Measurements from ENCODE around the gene HSD11B2.

HSD11B2 gene

GRCh38 chr16:67399749-67400704, 30.9 kb upstream of the HSD11B2 start:
- H2BK15ac ChIP-seq (ENCODE audit: low read depth, poor library complexity, severe bottlenecking), result no peak overlapping the region
- 72% methylated on average over 19 of the region's 19 CpGs for WGBS
- no peak overlapping the region for H3K9ac ChIP-seq (ENCODE audit: low read length)
- no peak overlapping the region for H3K18ac ChIP-seq (ENCODE audit: low read depth in 1 of 2, low read length in 2 of 2)
- H4K91ac ChIP-seq (ENCODE audit: low read length), result no peak overlapping the region
- H3K14ac ChIP-seq (ENCODE audit: low read length in 2 of 2), result no peak overlapping the region
- no peak overlapping the region for H2AFZ ChIP-seq (ENCODE audit: low read depth, low read length)
- H3K9me3 ChIP-seq (ENCODE audit: control insufficient read depth, low read length), result no peaks in the 10 kb centered on the region
- no peak overlapping the region for H3K4me2 ChIP-seq (ENCODE audit: low read length, poor library complexity, severe bottlenecking)
- H3K23ac ChIP-seq (ENCODE audit: low read length in 2 of 2), result no peak overlapping the region
- no peak for DNase-seq
- H3K27me3 ChIP-seq (ENCODE audit: control insufficient read depth in 1 of 2, insufficient read depth in 1 of 2, low read length in 2 of 2), result peaks cover 0 to 64% of the 10 kb centered on the region in 2 experiments
- no peak overlapping the region for H3K4ac ChIP-seq (ENCODE audit: low read depth in 1 of 2, low read length in 2 of 2)
- no peak overlapping the region for H2BK12ac ChIP-seq (ENCODE audit: low read length in 2 of 2)
- H4K8ac ChIP-seq (ENCODE audit: low read length), result no peak overlapping the region
- no peak overlapping the region for H2BK5ac ChIP-seq (ENCODE audit: low read depth, low read length, poor library complexity, severe bottlenecking)
- no peak overlapping the region for H3K27ac ChIP-seq (ENCODE audit: low read length, poor library complexity, severe bottlenecking)
- H3K4me3 ChIP-seq (ENCODE audit: insufficient read depth in 1 of 2, low read depth in 1 of 2, low read length in 2 of 2), result no peak overlapping the region
- H3K36me3 ChIP-seq (ENCODE audit: control insufficient read depth in 1 of 2, insufficient read depth in 2 of 2, low read depth in 1 of 2, low read length in 2 of 2), result no peaks in the 10 kb centered on the region
- H3K4me1 ChIP-seq (ENCODE audit: control insufficient read depth, insufficient read depth, low read depth, low read length), result peaks cover 27% of the 10 kb centered on the region
- H3K79me1 ChIP-seq (replicated peaks; ENCODE audit: low read length, poor library complexity, severe bottlenecking), result no peaks in the 10 kb centered on the region
- no peak overlapping the region for H2BK120ac ChIP-seq (ENCODE audit: low read depth, low read length)
- H2AK5ac ChIP-seq (ENCODE audit: low read length, severe bottlenecking), result no peak overlapping the region

GRCh38 chr16:67400901-67401300, 30.0 kb upstream of the HSD11B2 start:
- no peak overlapping the region for H3K23ac ChIP-seq (ENCODE audit: low read length in 2 of 2)
- DNase-seq, result no peak
- no peak overlapping the region for H2BK12ac ChIP-seq (ENCODE audit: low read length in 2 of 2)
- no peak overlapping the region for H3K4me3 ChIP-seq (ENCODE audit: insufficient read depth in 1 of 2, low read depth in 1 of 2, low read length in 2 of 2)
- WGBS, result 95% methylated on average over 14 of the region's 14 CpGs
- H3K79me1 ChIP-seq (replicated peaks; ENCODE audit: low read length, poor library complexity, severe bottlenecking), result peaks cover 2% of the 10 kb centered on the region
- peaks cover 22% of the 10 kb centered on the region for H3K4me1 ChIP-seq (ENCODE audit: control insufficient read depth, insufficient read depth, low read depth, low read length)
- H4K91ac ChIP-seq (ENCODE audit: low read length), result no peak overlapping the region
- H2BK5ac ChIP-seq (ENCODE audit: low read depth, low read length, poor library complexity, severe bottlenecking), result no peak overlapping the region
- H2BK15ac ChIP-seq (ENCODE audit: low read depth, poor library complexity, severe bottlenecking), result no peak overlapping the region
- no peaks in the 10 kb centered on the region for H3K9me3 ChIP-seq (ENCODE audit: control insufficient read depth, low read length)
- no peak overlapping the region for H2AK5ac ChIP-seq (ENCODE audit: low read length, severe bottlenecking)
- H3K27ac ChIP-seq (ENCODE audit: low read length, poor library complexity, severe bottlenecking), result no peak overlapping the region
- H3K36me3 ChIP-seq (ENCODE audit: control insufficient read depth in 1 of 2, insufficient read depth in 2 of 2, low read depth in 1 of 2, low read length in 2 of 2), result peaks cover 0 to 2% of the 10 kb centered on the region in 2 experiments
- H3K18ac ChIP-seq (ENCODE audit: low read depth in 1 of 2, low read length in 2 of 2), result no peak overlapping the region
- H2AFZ ChIP-seq (ENCODE audit: low read depth, low read length), result no peak overlapping the region
- no peak overlapping the region for H2BK120ac ChIP-seq (ENCODE audit: low read depth, low read length)
- no peak overlapping the region for H3K4ac ChIP-seq (ENCODE audit: low read depth in 1 of 2, low read length in 2 of 2)
- peaks cover 0 to 55% of the 10 kb centered on the region in 2 experiments for H3K27me3 ChIP-seq (ENCODE audit: control insufficient read depth in 1 of 2, insufficient read depth in 1 of 2, low read length in 2 of 2)
- no peak overlapping the region for H4K8ac ChIP-seq (ENCODE audit: low read length)
- no peak overlapping the region for H3K9ac ChIP-seq (ENCODE audit: low read length)
- H3K4me2 ChIP-seq (ENCODE audit: low read length, poor library complexity, severe bottlenecking), result no peak overlapping the region
- H3K14ac ChIP-seq (ENCODE audit: low read length in 2 of 2), result no peak overlapping the region

GRCh38 chr16:67403976-67404555, 26.9 kb upstream of the HSD11B2 start:
- peaks cover 2% of the 10 kb centered on the region for H3K79me1 ChIP-seq (replicated peaks; ENCODE audit: low read length, poor library complexity, severe bottlenecking)
- no peak overlapping the region for H3K14ac ChIP-seq (ENCODE audit: low read length in 2 of 2)
- H3K18ac ChIP-seq (ENCODE audit: low read depth in 1 of 2, low read length in 2 of 2), result no peak overlapping the region
- H3K27ac ChIP-seq (ENCODE audit: low read length, poor library complexity, severe bottlenecking), result no peak overlapping the region
- no peak overlapping the region for H2BK120ac ChIP-seq (ENCODE audit: low read depth, low read length)
- H2BK5ac ChIP-seq (ENCODE audit: low read depth, low read length, poor library complexity, severe bottlenecking), result no peak overlapping the region
- H2AFZ ChIP-seq (ENCODE audit: low read depth, low read length), result no peak overlapping the region
- H3K23ac ChIP-seq (ENCODE audit: low read length in 2 of 2), result no peak overlapping the region
- peaks cover 0 to 4% of the 10 kb centered on the region in 2 experiments for H3K36me3 ChIP-seq (ENCODE audit: control insufficient read depth in 1 of 2, insufficient read depth in 2 of 2, low read depth in 1 of 2, low read length in 2 of 2)
- H3K9me3 ChIP-seq (ENCODE audit: control insufficient read depth, low read length), result no peaks in the 10 kb centered on the region
- peaks cover 0 to 33% of the 10 kb centered on the region in 2 experiments for H3K27me3 ChIP-seq (ENCODE audit: control insufficient read depth in 1 of 2, insufficient read depth in 1 of 2, low read length in 2 of 2)
- H3K9ac ChIP-seq (ENCODE audit: low read length), result no peak overlapping the region
- no peak overlapping the region for H2AK5ac ChIP-seq (ENCODE audit: low read length, severe bottlenecking)
- WGBS, result 92% methylated on average over 12 of the region's 12 CpGs
- no peak for DNase-seq
- H3K4me3 ChIP-seq (ENCODE audit: insufficient read depth in 1 of 2, low read depth in 1 of 2, low read length in 2 of 2), result no peak overlapping the region
- no peak overlapping the region for H3K4ac ChIP-seq (ENCODE audit: low read depth in 1 of 2, low read length in 2 of 2)
- H4K91ac ChIP-seq (ENCODE audit: low read length), result no peak overlapping the region
- H3K4me1 ChIP-seq (ENCODE audit: control insufficient read depth, insufficient read depth, low read depth, low read length), result peaks cover 23% of the 10 kb centered on the region
- no peak overlapping the region for H2BK12ac ChIP-seq (ENCODE audit: low read length in 2 of 2)
- no peak overlapping the region for H2BK15ac ChIP-seq (ENCODE audit: low read depth, poor library complexity, severe bottlenecking)
- no peak overlapping the region for H4K8ac ChIP-seq (ENCODE audit: low read length)
- no peak overlapping the region for H3K4me2 ChIP-seq (ENCODE audit: low read length, poor library complexity, severe bottlenecking)

GRCh38 chr16:67404740-67405226, 26.1 kb upstream of the HSD11B2 start:
- no peak for DNase-seq
- Histone ChIP-seq H2BK120ac (ENCODE audit: low read depth, low read length) (no peak overlapping the region), H2BK5ac (ENCODE audit: low read depth, low read length, poor library complexity, severe bottlenecking) (no peak overlapping the region), H3K18ac (ENCODE audit: low read depth in 1 of 2, low read length in 2 of 2) (no peak overlapping the region), H3K23ac (ENCODE audit: low read length in 2 of 2) (no peak overlapping the region), H2AK5ac (ENCODE audit: low read length, severe bottlenecking) (no peak overlapping the region), H3K27ac (ENCODE audit: low read length, poor library complexity, severe bottlenecking) (no peak overlapping the region), H2BK12ac (ENCODE audit: low read length in 2 of 2) (no peak overlapping the region), H2BK15ac (ENCODE audit: low read depth, poor library complexity, severe bottlenecking) (no peak overlapping the region), H4K91ac (ENCODE audit: low read length) (no peak overlapping the region), H3K14ac (ENCODE audit: low read length in 2 of 2) (no peak overlapping the region), H3K27me3 (ENCODE audit: control insufficient read depth in 1 of 2, insufficient read depth in 1 of 2, low read length in 2 of 2) (peaks cover 0 to 26% of the 10 kb centered on the region in 2 experiments), H3K9ac (ENCODE audit: low read length) (peak overlapping the region; percentile 87), H3K36me3 (ENCODE audit: control insufficient read depth in 1 of 2, insufficient read depth in 2 of 2, low read depth in 1 of 2, low read length in 2 of 2) (peaks cover 0 to 4% of the 10 kb centered on the region in 2 experiments), H3K4me1 (ENCODE audit: control insufficient read depth, insufficient read depth, low read depth, low read length) (peaks cover 15% of the 10 kb centered on the region), H4K8ac (ENCODE audit: low read length) (no peak overlapping the region), H3K4ac (ENCODE audit: low read depth in 1 of 2, low read length in 2 of 2) (no peak overlapping the region), H3K4me2 (ENCODE audit: low read length, poor library complexity, severe bottlenecking) (no peak overlapping the region), H3K79me1 (replicated peaks; ENCODE audit: low read length, poor library complexity, severe bottlenecking) (peaks cover 4% of the 10 kb centered on the region), H2AFZ (ENCODE audit: low read depth, low read length) (no peak overlapping the region), H3K4me3 (ENCODE audit: insufficient read depth in 1 of 2, low read depth in 1 of 2, low read length in 2 of 2) (no peak overlapping the region), H3K9me3 (ENCODE audit: control insufficient read depth, low read length) (no peaks in the 10 kb centered on the region)
- WGBS, result 96% methylated on average over 5 of the region's 5 CpGs

Measured in mesenchymal stem cell (in vitro differentiated cells and primary cell).